KBM-7 (cell line): Measurements from ENCODE around the gene SLC28A2.

Experiments used
- DNase-seq: peaks from one replicate; pipeline ENCODE4 v3.0.0-alpha.2; 2015
- in situ Hi-C: fragments of 300-500 bp; cut with MboI; formaldehyde crosslinking; loops from 2 replicates; pipeline ENCODE4 v1.14.3; 2020; ENCODE audit warnings: low sequenced_read_pairs, low pct_unique_long_range_greater_than_20kb, mixed read lengths

SLC28A2 gene

DNA sequence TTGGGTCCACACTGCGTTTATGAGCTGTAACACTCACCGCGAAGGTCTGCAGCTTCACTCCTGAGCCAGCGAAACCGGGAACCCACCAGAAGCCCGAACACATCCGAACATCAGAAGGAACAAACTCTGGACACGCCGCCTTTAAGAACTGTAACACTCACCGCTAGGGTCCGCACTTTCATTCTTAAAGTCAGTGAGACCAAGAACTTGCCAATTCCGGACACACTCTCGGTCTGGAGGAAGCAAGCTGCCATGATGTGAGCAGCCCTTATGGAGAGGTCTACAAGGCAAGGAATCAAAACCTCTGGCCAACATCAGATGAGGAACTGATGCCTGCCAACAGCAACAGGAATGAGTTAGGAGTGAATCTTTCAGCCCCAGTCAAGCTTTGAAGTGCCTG lies 62.9 kb downstream of the SLC28A2 start:
- in situ Hi-C loops: no loop called here
- DNase-seq: peak; percentile 61

GRCh38 chr15:45319472-45320214 lies 67.6 kb downstream of the SLC28A2 start:
- no peak for DNase-seq
- in situ Hi-C loops: no loop called here

DNA sequence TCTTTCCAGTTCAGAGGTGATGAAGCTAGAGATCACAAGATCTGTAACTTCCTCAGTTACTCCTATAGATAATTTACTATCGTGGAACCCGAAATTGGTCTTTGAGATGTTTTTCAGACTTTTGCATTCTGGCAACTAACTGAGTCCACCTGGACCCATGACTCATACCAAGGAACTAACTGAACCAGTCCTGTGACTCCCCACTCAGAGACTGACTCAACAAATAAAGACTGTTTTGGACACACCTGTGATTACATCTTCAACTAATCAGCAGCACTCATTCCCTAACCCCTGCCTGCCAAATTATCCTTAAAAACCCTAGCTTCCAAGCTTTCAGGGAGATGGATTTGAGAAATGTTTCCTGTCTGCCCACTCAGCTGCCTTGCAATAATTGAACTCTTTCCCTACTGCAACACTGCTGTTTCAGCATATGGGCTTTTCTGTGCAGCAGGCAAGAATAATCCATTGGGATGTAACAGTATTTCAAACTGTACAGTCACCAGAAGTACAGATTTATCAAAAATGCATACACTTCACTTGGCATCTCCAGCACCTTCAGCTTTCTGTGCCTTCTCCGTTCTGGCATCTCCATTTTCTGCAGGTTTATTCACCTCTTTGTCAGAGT lies 68.7 kb downstream of the SLC28A2 start:
- in situ Hi-C loops: no loop called here

GRCh38 chr15:45326280-45326679 lies 74.2 kb downstream of the SLC28A2 start:
- in situ Hi-C loops: no loop called here
- no peak for DNase-seq

More for the DNA sequence above, 68.7 kb downstream of the SLC28A2 start:
- no peak for DNase-seq

DNA sequence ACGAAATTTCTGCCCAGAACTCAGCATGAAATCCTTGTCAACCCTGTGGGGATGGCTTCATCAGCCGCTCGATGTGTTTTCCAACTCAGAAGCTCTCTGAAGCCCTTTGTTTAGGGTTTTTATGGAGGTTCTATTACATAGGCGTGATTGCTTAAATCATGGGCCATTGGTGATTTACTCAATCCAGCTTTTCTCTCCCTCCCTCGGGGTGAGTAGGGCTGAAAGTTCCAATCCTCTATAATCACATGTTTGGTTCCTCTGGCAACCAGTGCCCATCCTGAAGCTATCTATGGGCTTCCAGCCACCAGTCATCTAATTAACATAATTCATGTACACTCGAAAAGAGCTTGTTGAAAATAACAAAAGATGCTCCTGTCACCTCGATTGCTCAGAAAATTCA lies 74.7 kb downstream of the SLC28A2 start:
- in situ Hi-C loops: no loop called here
- no peak for DNase-seq
